ENCODE results near the gene NMNAT2. TPM values are rescaled to one million over a fixed set of nuclear protein-coding genes. Genes with fewer than 3 reads are reported as not detected.
"Not testable (repeated sequence)": the region's sequence is repeated elsewhere in the genome, so short reads cannot be mapped to it uniquely, and the experiment has no call there.

The NMNAT2 gene
- total RNA-seq, 1 donor from 2014 or later: not detected

DNA sequence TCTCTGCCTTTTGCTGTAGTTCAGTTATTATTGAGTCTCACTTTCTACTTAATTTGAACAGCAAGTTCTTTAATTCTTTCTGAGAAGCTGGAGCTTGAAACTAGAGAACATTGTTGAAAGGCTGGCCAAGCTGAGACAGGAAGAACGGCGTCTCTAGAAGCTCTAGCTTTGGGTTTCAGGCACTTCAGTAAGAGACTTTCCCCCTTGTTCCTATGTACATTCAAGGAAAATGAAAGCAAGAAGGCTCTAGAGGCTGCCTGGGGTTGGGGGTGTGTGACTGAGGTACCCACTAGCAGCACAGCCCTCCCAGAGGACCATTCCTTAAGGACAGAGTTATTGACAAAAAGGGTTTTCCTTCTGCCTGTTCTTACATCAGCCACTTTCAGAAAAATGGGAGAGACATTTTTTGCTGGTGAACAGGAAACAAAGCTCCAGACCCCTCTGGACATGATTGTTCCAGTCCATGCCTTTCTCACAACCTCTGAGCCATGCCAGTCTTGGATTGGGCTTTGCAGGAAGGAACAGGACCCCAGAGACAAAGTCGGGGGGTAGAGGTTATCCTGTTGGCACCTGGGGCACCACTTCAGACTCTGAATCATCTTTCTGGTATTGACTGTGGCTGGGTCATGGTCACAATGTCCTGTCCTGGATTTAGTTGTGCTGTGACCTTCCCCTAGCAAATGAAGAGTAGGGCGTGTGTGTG lies 169.0 kb downstream of the NMNAT2 start:
- DNase-seq (ENCODE audit: low spot score): no peak
- Mint-ChIP-seq H3K27me3 (ENCODE audit: low read depth) (peaks cover 5% of the 10 kb centered on the region), H3K9me3 (no peaks in the 10 kb centered on the region), H3K4me3 (ENCODE audit: low read depth) (no peak overlapping the region), H3K36me3 (ENCODE audit: low read depth) (no peaks in the 10 kb centered on the region), H3K27ac (no peak overlapping the region), H3K4me1 (ENCODE audit: low read depth) (no peaks in the 10 kb centered on the region)
- intact Hi-C loops (cut with micrococcal nuclease): no loop called here

DNA sequence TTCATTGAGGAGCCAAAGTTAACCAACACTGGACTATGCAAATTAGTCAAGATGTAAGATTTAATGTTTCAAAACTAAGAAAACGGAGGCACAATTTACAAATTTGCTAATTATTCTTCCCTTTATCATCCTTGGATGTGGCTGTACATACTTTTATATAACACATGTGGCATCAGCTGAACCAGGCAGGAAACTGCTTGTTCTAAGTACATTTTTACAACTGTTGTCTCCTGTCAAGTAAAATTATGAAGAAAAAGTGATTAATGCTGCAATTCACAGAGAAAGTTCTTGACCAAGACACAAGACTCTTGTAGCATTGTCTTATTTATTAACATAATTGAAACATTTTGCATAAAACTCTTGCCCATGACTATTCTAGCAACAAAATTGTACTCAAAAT lies 170.2 kb downstream of the NMNAT2 start:
- H3K9me3 Mint-ChIP-seq: no peaks in the 10 kb centered on the region
- H3K4me1 Mint-ChIP-seq (ENCODE audit: low read depth): no peaks in the 10 kb centered on the region
- peaks cover 5% of the 10 kb centered on the region for H3K27me3 Mint-ChIP-seq (ENCODE audit: low read depth)
- DNase-seq (ENCODE audit: low spot score): no peak
- H3K27ac Mint-ChIP-seq: no peak overlapping the region
- intact Hi-C loops (cut with micrococcal nuclease): no loop called here
- no peak overlapping the region for H3K4me3 Mint-ChIP-seq (ENCODE audit: low read depth)
- no peaks in the 10 kb centered on the region for H3K36me3 Mint-ChIP-seq (ENCODE audit: low read depth)

DNA sequence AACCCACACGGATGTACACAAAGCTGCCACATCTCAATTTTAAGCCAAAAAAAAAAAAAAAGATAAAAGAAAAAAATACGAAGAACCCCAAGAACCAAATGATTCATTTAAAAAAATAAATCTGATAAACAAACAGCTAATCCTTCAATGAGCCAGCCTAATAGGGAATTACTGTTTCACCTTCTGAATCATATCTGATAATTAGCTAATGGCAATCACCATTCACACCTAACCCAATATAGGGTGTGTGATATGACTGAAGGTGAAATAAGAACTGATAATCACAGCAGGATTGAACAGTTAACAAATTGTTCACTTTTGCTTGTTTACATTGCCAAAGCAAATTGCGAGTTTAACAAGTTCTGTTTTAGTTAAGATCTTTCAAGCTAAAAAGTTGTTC lies 170.7 kb downstream of the NMNAT2 start:
- intact Hi-C loops (cut with micrococcal nuclease): no loop called here
- Mint-ChIP-seq H3K9me3 (no peaks in the 10 kb centered on the region), H3K27me3 (ENCODE audit: low read depth) (peaks cover 5% of the 10 kb centered on the region)

GRCh38 chr1:183247066-183247465 lies 171.1 kb downstream of the NMNAT2 start:
- no peaks in the 10 kb centered on the region for H3K36me3 Mint-ChIP-seq (ENCODE audit: low read depth)
- H3K27me3 Mint-ChIP-seq (ENCODE audit: low read depth): peaks cover 6% of the 10 kb centered on the region
- intact Hi-C loops (cut with micrococcal nuclease): no loop called here
- H3K27ac Mint-ChIP-seq: no peak overlapping the region
- no peak for DNase-seq (ENCODE audit: low spot score)
- no peaks in the 10 kb centered on the region for H3K9me3 Mint-ChIP-seq
- no peaks in the 10 kb centered on the region for H3K4me1 Mint-ChIP-seq (ENCODE audit: low read depth)
- no peak overlapping the region for H3K4me3 Mint-ChIP-seq (ENCODE audit: low read depth)

More for the DNA sequence above, 170.7 kb downstream of the NMNAT2 start:
- no peak overlapping the region for H3K4me3 Mint-ChIP-seq (ENCODE audit: low read depth)
- H3K36me3 Mint-ChIP-seq (ENCODE audit: low read depth): no peaks in the 10 kb centered on the region
- H3K27ac Mint-ChIP-seq: no peak overlapping the region
- H3K4me1 Mint-ChIP-seq (ENCODE audit: low read depth): no peaks in the 10 kb centered on the region
- no peak for DNase-seq (ENCODE audit: low spot score)

DNA sequence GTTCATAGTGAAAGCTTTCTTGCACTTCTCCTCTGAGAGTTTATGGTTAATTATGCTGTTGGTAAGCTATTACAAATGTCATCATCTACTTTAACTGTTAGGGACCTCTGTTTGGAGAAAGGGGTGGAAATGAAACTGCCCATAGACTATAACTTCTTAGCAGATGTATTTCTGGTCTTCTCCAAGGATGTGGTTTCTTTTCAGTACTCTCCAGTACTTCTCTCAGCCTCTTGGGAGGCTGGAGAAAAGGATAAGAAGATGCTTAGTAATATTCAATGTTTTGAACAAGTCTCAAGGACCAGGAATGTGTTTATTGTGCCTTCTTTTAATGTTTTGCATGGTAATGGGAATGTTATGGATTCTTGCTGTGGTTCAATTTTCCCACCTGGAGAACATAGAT lies 171.7 kb downstream of the NMNAT2 start:
- no peak for DNase-seq (ENCODE audit: low spot score)
- no peaks in the 10 kb centered on the region for H3K36me3 Mint-ChIP-seq (ENCODE audit: low read depth)
- no peak overlapping the region for H3K4me3 Mint-ChIP-seq (ENCODE audit: low read depth)
- H3K9me3 Mint-ChIP-seq: no peaks in the 10 kb centered on the region
- H3K27ac Mint-ChIP-seq: no peak overlapping the region
- H3K4me1 Mint-ChIP-seq (ENCODE audit: low read depth): no peaks in the 10 kb centered on the region
- intact Hi-C loops (cut with micrococcal nuclease): no loop called here
- H3K27me3 Mint-ChIP-seq (ENCODE audit: low read depth): peaks cover 7% of the 10 kb centered on the region

GRCh38 chr1:183245357-183245756 lies 172.8 kb downstream of the NMNAT2 start:
- DNase-seq (ENCODE audit: low spot score): no peak
- Mint-ChIP-seq H3K9me3 (no peaks in the 10 kb centered on the region), H3K27me3 (ENCODE audit: low read depth) (peaks cover 9% of the 10 kb centered on the region), H3K4me3 (ENCODE audit: low read depth) (no peak overlapping the region), H3K27ac (no peak overlapping the region), H3K4me1 (ENCODE audit: low read depth) (no peaks in the 10 kb centered on the region), H3K36me3 (ENCODE audit: low read depth) (no peaks in the 10 kb centered on the region)
- intact Hi-C loops (cut with micrococcal nuclease): no loop called here

- no peaks in the 10 kb centered on the region for H3K4me1 Mint-ChIP-seq (ENCODE audit: low read depth)
- no peaks in the 10 kb centered on the region for H3K36me3 Mint-ChIP-seq (ENCODE audit: low read depth)
- H3K9me3 Mint-ChIP-seq: no peaks in the 10 kb centered on the region
- no peak for DNase-seq (ENCODE audit: low spot score)
- no peak overlapping the region for H3K4me3 Mint-ChIP-seq (ENCODE audit: low read depth)
- H3K27me3 Mint-ChIP-seq (ENCODE audit: low read depth): peaks cover 9% of the 10 kb centered on the region
- H3K27ac Mint-ChIP-seq: no peak overlapping the region
- intact Hi-C loops (cut with micrococcal nuclease): no loop called here
Observed at GRCh38 chr1:183244466-183244865, 173.7 kb downstream of the NMNAT2 start.

- DNase-seq (ENCODE audit: low spot score): no peak
- Mint-ChIP-seq H3K36me3 (ENCODE audit: low read depth) (no peaks in the 10 kb centered on the region), H3K9me3 (no peaks in the 10 kb centered on the region), H3K27me3 (ENCODE audit: low read depth) (peaks cover 9% of the 10 kb centered on the region), H3K4me3 (ENCODE audit: low read depth) (no peak overlapping the region), H3K27ac (no peak overlapping the region), H3K4me1 (ENCODE audit: low read depth) (no peaks in the 10 kb centered on the region)
- intact Hi-C loops (cut with micrococcal nuclease): no loop called here
Observed at GRCh38 chr1:183243161-183244050, 174.8 kb downstream of the NMNAT2 start.

GRCh38 chr1:183242556-183242955 lies 175.6 kb downstream of the NMNAT2 start:
- no peaks in the 10 kb centered on the region for H3K36me3 Mint-ChIP-seq (ENCODE audit: low read depth)
- no peaks in the 10 kb centered on the region for H3K9me3 Mint-ChIP-seq
- no peak for DNase-seq (ENCODE audit: low spot score)
- H3K27ac Mint-ChIP-seq: no peak overlapping the region
- intact Hi-C loops (cut with micrococcal nuclease): no loop called here
- H3K27me3 Mint-ChIP-seq (ENCODE audit: low read depth): peaks cover 9% of the 10 kb centered on the region
- H3K4me1 Mint-ChIP-seq (ENCODE audit: low read depth): no peaks in the 10 kb centered on the region
- H3K4me3 Mint-ChIP-seq (ENCODE audit: low read depth): no peak overlapping the region

- no peak overlapping the region for H3K27ac Mint-ChIP-seq
- no peaks in the 10 kb centered on the region for H3K36me3 Mint-ChIP-seq (ENCODE audit: low read depth)
- intact Hi-C loops (cut with micrococcal nuclease): no loop called here
- H3K9me3 Mint-ChIP-seq: no peaks in the 10 kb centered on the region
- no peak overlapping the region for H3K4me3 Mint-ChIP-seq (ENCODE audit: low read depth)
- DNase-seq (ENCODE audit: low spot score): no peak
- no peaks in the 10 kb centered on the region for H3K4me1 Mint-ChIP-seq (ENCODE audit: low read depth)
- peaks cover 6% of the 10 kb centered on the region for H3K27me3 Mint-ChIP-seq (ENCODE audit: low read depth)
Observed at GRCh38 chr1:183241471-183241870, 176.7 kb downstream of the NMNAT2 start.

GRCh38 chr1:183240853-183241252 lies 177.3 kb downstream of the NMNAT2 start:
- H3K9me3 Mint-ChIP-seq; H3K27me3 Mint-ChIP-seq (ENCODE audit: low read depth); H3K4me1 Mint-ChIP-seq (ENCODE audit: low read depth); H3K4me3 Mint-ChIP-seq (ENCODE audit: low read depth); H3K27ac Mint-ChIP-seq; intact Hi-C loops (cut with micrococcal nuclease); H3K36me3 Mint-ChIP-seq (ENCODE audit: low read depth); DNase-seq (ENCODE audit: low spot score): not testable (repeated sequence)

DNA sequence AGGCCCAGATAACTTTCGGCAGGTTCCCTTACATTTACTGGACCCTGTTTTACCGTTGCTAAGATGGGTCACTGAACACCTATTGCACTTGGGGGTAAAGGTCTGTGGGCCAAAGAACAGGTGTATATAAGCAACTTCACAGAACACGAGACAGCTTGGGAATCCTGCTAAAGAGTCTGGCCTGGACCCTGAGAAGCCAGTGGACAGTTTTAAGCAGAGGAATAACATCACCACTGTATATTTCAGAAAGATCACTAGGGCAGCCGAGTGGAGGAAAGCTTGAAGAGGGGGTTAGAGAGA lies 177.7 kb downstream of the NMNAT2 start:
- H3K27me3 Mint-ChIP-seq (ENCODE audit: low read depth): peaks cover 6% of the 10 kb centered on the region
- H3K36me3 Mint-ChIP-seq (ENCODE audit: low read depth): no peaks in the 10 kb centered on the region
- no peaks in the 10 kb centered on the region for H3K9me3 Mint-ChIP-seq
- DNase-seq (ENCODE audit: low spot score): no peak
- intact Hi-C loops (cut with micrococcal nuclease): no loop called here
- no peak overlapping the region for H3K4me3 Mint-ChIP-seq (ENCODE audit: low read depth)
- no peak overlapping the region for H3K27ac Mint-ChIP-seq
- H3K4me1 Mint-ChIP-seq (ENCODE audit: low read depth): no peaks in the 10 kb centered on the region

- Mint-ChIP-seq H3K27ac (no peak overlapping the region), H3K27me3 (ENCODE audit: low read depth) (peaks cover 6% of the 10 kb centered on the region), H3K4me1 (ENCODE audit: low read depth) (no peaks in the 10 kb centered on the region), H3K36me3 (ENCODE audit: low read depth) (no peaks in the 10 kb centered on the region), H3K4me3 (ENCODE audit: low read depth) (no peak overlapping the region), H3K9me3 (no peaks in the 10 kb centered on the region)
- DNase-seq (ENCODE audit: low spot score): no peak
- intact Hi-C loops (cut with micrococcal nuclease): no loop called here
Observed at GRCh38 chr1:183239793-183240525, 178.2 kb downstream of the NMNAT2 start.
